Osteocyte (in vitro differentiated cells): ENCODE data around the gene CCR6. TPM values are rescaled to one million over a fixed set of nuclear protein-coding genes. Genes with fewer than 3 reads are reported as not detected.

Source experiments
- DNase-seq: peaks from one replicate; pipeline ENCODE4 v3.0.0; 2021; ENCODE audit warnings: mixed read lengths; ENCODE audit not compliant: unreplicated experiment; ENCODE audit errors: extremely low spot score
- H3K27ac Mint-ChIP-seq: one replicate; pipeline ENCODE4 v1.8.0; 2021; ENCODE audit warnings: mild to moderate bottlenecking, mixed read lengths; ENCODE audit not compliant: unreplicated experiment
- H3K27me3 Mint-ChIP-seq: one replicate; pipeline ENCODE4 v1.8.0; 2021; ENCODE audit warnings: mixed read lengths; ENCODE audit not compliant: unreplicated experiment
- H3K36me3 Mint-ChIP-seq: one replicate; pipeline ENCODE4 v1.8.0; 2021; ENCODE audit warnings: mixed read lengths; ENCODE audit not compliant: unreplicated experiment
- H3K4me1 Mint-ChIP-seq: one replicate; pipeline ENCODE4 v1.8.0; 2021; ENCODE audit warnings: mixed read lengths; ENCODE audit not compliant: unreplicated experiment
- H3K4me3 Mint-ChIP-seq: one replicate; pipeline ENCODE4 v1.8.0; 2021; ENCODE audit warnings: mild to moderate bottlenecking, moderate library complexity, mixed read lengths; ENCODE audit not compliant: unreplicated experiment
- H3K9me3 Mint-ChIP-seq: one replicate; pipeline ENCODE4 v1.8.0; 2021; ENCODE audit warnings: mixed read lengths; ENCODE audit not compliant: unreplicated experiment
- total RNA-seq: library from RNA; stranded (reverse); gene quantifications from 2 replicates; pipeline ENCODE4 v1.2.1, GENCODE V29; 2021
- TF ChIP-seq, protein P1 (sequence below): fragments of 200-600 bp; sonication (generic); IDR thresholded peaks from 2 replicates; pipeline ENCODE4 v1.5.0; 2021; ENCODE audit warnings: antibody characterized with exemption, mild to moderate bottlenecking, moderate library complexity

CCR6 gene
- total RNA-seq, 1 donor from 2014 or later = not detected

DNA sequence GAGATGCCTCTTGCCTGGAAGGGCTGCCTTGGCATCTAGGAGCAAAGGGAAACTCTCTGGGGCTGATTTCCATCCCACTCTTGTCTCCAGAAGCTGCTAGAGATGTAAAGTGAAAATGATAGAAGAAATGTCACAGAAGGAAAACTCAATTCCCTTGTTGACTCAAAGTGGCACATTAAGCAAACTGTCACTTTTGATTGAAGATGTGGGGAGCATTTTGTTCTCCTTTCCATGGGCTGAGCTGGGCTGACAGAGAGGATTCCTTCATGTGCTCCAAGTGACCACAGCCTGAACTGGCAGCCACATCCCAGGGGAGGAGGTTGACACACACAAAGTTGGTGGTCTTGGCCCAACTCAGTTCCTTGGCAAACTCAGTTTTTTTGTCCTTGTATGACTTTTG is 25.1 kb downstream of the CCR6 start:
- Mint-ChIP-seq H3K4me3 (no peak overlapping the region), H3K36me3 (no peaks in the 10 kb centered on the region), H3K4me1 (peaks cover 3% of the 10 kb centered on the region), H3K27ac (no peak overlapping the region), H3K9me3 (peaks cover 5% of the 10 kb centered on the region), H3K27me3 (peaks cover 30% of the 10 kb centered on the region)
- TF ChIP-seq, protein P1, sequence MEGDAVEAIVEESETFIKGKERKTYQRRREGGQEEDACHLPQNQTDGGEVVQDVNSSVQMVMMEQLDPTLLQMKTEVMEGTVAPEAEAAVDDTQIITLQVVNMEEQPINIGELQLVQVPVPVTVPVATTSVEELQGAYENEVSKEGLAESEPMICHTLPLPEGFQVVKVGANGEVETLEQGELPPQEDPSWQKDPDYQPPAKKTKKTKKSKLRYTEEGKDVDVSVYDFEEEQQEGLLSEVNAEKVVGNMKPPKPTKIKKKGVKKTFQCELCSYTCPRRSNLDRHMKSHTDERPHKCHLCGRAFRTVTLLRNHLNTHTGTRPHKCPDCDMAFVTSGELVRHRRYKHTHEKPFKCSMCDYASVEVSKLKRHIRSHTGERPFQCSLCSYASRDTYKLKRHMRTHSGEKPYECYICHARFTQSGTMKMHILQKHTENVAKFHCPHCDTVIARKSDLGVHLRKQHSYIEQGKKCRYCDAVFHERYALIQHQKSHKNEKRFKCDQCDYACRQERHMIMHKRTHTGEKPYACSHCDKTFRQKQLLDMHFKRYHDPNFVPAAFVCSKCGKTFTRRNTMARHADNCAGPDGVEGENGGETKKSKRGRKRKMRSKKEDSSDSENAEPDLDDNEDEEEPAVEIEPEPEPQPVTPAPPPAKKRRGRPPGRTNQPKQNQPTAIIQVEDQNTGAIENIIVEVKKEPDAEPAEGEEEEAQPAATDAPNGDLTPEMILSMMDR = no peak
- no peak for DNase-seq

DNA sequence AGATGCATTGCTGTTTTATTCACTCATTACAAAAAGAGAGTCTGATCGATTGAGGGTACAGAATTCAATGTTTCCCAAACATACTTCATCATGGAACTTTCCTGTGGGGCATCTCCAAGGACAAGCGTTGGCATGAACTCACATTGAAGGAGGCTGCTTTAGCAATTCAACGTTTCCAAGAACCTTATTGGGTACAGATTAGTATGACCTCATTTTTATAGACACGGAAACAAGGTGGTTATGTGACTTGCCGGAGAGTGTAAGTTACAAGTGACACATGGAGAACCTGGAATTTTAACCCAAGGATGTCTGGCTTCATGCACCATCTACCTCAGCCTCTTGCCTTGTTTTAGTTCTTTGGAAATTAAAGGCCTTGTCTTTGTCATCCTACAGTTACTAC is 26.1 kb downstream of the CCR6 start:
- no peak for DNase-seq
- TF ChIP-seq, protein P1 = no peak
- Mint-ChIP-seq H3K4me3 (no peak overlapping the region), H3K4me1 (peaks cover 3% of the 10 kb centered on the region), H3K27me3 (peaks cover 30% of the 10 kb centered on the region), H3K36me3 (no peaks in the 10 kb centered on the region), H3K27ac (no peak overlapping the region), H3K9me3 (peaks cover 5% of the 10 kb centered on the region)

DNA sequence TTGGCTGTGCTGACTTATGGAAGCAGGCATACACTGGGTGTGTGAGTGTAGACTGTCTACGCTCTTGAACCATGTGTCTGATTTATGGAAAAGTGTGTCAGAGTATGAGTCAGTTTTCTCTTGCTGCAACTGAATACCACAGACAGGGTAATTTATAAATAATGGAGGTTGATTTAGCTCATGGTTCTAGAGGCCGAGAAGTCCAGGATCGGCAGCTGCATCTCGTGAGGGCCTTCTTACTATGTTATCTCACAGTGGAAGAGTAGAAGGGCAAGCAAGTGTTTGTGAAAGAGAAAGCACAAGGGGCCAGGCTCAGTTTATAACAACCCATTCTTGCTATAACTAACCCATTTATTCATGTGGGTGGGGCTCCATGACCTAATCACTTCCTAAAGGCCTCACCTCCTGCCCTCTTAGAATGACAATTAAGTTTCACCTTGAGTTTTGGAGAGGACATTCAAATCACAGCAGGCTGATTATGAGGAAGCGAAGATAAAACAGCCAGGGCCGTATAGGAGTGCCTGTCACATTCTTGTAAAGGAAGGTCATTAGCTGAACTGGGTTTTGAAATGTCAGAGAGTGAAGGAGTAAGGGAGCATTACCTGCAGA is 28.1 kb downstream of the CCR6 start:
- TF ChIP-seq, protein P1 = no peak
- H3K27me3 Mint-ChIP-seq = peaks cover 25% of the 10 kb centered on the region
- no peak for DNase-seq
- no peak overlapping the region for H3K27ac Mint-ChIP-seq
- no peak overlapping the region for H3K4me3 Mint-ChIP-seq
- peaks cover 3% of the 10 kb centered on the region for H3K4me1 Mint-ChIP-seq
- no peaks in the 10 kb centered on the region for H3K9me3 Mint-ChIP-seq
- no peaks in the 10 kb centered on the region for H3K36me3 Mint-ChIP-seq

DNA sequence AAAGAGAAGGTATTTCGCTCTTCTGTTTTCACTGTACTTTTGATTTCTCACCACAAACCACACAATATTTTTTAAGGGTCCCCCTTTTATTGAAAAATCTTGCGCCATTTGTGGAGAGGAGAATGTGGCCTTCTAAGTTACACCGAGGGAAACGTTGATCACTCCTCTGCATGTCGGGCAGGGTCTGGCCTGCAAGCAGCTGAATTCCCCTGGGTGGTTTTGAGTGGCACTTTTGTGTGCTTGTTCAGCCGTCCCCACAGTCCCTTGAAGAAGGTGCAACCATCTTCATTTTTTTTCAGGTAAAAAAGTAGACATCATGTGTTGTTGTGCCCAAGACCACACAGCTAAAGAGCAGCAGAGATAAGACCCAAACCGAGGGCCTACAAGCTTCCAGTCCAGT is 28.8 kb downstream of the CCR6 start:
- Mint-ChIP-seq H3K27me3 (peaks cover 19% of the 10 kb centered on the region), H3K36me3 (no peaks in the 10 kb centered on the region)

DNA sequence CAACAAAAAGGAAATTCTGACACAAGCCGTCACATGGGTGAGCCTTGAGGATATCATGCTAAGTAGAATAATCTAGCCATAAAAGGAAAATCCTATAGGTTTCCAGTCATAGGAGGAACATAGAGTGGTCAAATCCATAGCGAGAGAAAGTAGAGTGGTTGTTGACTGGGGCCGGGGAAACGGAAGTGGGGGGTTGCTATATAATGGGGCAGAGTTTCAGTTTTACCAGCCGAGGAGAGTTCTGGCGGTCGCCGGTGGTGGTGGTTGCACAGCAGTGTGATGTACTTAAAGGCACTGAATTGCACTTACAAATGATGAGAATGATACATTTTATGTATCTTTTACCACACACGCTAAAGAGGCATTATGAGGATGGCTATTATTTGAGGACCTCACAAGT is 30.0 kb downstream of the CCR6 start:
- no peak for DNase-seq
- H3K36me3 Mint-ChIP-seq = no peaks in the 10 kb centered on the region
- no peak overlapping the region for H3K27ac Mint-ChIP-seq
- H3K27me3 Mint-ChIP-seq = peaks cover 9% of the 10 kb centered on the region
- H3K4me3 Mint-ChIP-seq = no peak overlapping the region
- H3K4me1 Mint-ChIP-seq = no peaks in the 10 kb centered on the region
- TF ChIP-seq, protein P1 = no peak
- no peaks in the 10 kb centered on the region for H3K9me3 Mint-ChIP-seq

More for the DNA sequence above, 28.8 kb downstream of the CCR6 start:
- no peak for DNase-seq
- H3K9me3 Mint-ChIP-seq = no peaks in the 10 kb centered on the region
- peaks cover 1% of the 10 kb centered on the region for H3K4me1 Mint-ChIP-seq
- TF ChIP-seq, protein P1 = no peak
- H3K27ac Mint-ChIP-seq = no peak overlapping the region
- no peak overlapping the region for H3K4me3 Mint-ChIP-seq
